HG03066 (cell line): ENCODE measurements around the gene NDUFS3.
A peak's percentile ranks its signal among the peaks of the same experiment; 100 is the strongest.

Source experiments
- ATAC-seq: cut with Tn5 transposase; IDR thresholded peaks from one replicate; pipeline ENCODE4 v1.9.1; 2021; ENCODE audit warnings: low read depth; ENCODE audit not compliant: unreplicated experiment

The NDUFS3 gene

DNA sequence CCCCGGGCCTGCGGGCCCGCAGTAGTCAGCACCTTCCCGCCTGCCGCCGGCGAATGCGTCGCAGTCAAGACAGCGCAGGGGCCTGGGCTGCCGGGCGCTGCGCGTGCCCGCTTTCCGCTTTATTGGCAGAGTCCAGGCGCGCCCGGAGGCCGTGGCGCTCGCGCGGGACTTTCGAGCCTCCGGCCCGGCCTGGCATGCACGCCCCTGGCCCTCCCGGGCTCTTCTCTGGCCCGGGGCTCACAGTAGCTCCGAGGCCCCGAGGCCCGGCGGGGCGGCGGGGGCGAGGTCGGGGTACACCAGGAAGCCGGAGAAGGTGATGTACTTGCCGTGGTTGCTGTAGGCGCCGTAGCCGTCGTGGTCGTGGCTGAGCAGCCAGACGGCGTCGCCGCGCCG, 10.7 kb downstream of the NDUFS3 start:
- ATAC-seq = no peak

- ATAC-seq = no peak
Observed at GRCh38 chr11:47589977-47590861, 11.3 kb downstream of the NDUFS3 start.

DNA sequence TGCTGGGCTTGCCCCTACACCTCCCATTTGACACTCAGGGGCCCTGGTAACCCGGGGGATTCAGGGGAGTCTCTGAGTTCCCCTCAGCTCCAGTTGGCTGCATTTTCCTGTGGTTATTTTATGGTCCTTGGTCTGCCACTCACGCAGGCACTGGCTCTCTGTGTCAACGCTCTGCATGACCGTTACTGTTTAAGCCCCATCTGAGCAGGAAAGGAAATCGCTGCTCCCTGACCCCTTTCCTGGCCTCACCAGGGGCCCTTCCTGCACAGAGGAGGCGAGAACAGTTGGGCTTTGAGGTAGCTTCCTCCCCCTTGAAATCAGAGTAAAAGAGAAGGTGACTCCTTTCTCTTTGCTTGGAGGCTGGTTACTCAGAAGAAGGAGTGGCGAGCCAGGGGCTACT, 12.9 kb downstream of the NDUFS3 start:
- ATAC-seq = no peak

GRCh38 chr11:47592251-47592650, 13.4 kb downstream of the NDUFS3 start:
- ATAC-seq = no peak

GRCh38 chr11:47592970-47593369, 14.1 kb downstream of the NDUFS3 start:
- no peak for ATAC-seq

- ATAC-seq = no peak
Observed at GRCh38 chr11:47593492-47593933, 14.6 kb downstream of the NDUFS3 start.

DNA sequence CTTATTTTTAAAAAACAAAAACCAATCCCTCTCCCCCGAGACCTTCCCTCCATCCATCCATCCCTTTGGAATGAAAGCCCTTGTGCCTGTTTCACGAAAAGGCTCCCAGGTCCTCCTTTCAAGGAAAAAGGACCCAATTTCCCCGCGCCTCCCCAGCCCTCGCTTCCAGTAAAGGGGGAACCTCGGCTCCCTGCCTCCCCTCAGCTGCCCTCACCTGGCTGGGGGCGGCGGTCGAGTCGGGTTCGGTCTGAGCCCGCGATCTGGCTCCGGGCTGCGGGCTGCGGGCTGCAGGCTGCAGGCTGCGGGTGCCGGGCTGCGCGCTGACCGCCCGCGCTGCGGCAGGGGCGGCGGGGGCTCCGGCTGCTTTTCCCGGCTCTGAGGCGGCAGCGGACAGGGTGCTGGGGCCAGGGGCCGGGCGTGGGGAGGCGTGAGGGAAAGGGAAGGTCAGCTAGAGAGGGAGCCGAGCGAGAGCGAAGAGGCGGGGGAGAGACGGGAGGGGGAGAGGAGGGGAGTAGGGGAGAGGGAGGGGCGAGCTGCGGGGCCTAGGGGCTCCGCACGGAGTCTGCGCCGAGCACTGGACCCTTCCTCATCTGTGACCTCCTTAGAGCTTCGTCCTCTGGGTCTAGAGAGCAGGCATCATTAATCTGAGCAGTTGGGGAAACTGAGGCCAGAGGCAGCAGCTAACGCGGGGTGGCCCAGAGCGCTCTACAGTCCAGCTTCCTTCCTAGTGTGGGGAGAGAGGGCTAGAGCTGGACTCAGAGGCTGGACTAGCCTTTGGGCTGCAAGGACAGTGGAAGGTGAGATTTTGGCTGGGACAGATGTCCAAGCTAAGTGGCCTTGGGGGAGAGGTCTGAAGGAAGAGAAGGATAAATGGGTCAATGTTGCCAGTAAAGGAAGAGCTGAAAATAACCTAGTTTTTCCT, 15.3 kb downstream of the NDUFS3 start, which contains the start of gene C1QTNF4:
Gene C1QTNF4, minus strand, starts transcription at position 478 of the 922 bp plus-strand sequence. CDS start 3,601 bp downstream, outside the sequence.
- ATAC-seq = no peak

DNA sequence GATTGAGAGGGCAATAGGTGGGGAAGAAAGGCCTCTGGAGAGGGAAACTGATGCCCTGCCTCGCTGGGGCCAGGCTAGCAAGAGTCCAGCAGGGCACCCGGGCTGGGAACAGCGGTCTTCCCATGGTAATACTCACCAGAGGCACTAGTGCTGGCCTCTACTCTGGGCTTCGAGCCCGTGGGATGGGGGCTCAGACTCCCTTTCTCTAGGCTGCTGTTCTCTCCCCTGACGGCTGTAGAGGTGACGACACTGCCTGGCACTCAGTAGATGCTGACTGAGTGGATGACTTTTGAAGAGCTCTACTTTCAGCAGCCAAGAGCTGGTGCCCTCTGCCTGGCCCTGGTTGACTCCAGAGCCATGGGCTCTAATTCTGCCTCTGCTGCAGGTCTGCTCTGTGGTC, 16.2 kb downstream of the NDUFS3 start:
- ATAC-seq = no peak

DNA sequence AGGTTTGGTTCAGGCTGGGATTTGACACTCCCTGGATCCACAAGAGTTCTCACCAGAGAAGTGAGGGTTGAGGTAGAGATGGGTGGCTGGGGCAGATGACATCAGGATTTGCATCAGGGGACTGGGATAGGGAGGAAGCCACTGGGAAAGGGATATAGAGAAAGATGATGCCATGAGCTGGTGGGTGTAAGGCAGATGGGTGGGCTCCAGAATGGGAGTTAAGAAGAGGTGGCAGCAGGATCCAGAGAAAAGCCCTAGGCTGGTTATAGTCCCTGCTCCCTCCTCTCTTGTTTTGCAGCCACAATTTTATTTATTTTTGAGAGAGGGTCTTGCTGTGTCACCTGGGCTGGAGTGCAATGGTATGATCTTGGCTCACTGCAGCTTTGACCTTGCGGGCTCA, 17.1 kb downstream of the NDUFS3 start:
- no peak for ATAC-seq

DNA sequence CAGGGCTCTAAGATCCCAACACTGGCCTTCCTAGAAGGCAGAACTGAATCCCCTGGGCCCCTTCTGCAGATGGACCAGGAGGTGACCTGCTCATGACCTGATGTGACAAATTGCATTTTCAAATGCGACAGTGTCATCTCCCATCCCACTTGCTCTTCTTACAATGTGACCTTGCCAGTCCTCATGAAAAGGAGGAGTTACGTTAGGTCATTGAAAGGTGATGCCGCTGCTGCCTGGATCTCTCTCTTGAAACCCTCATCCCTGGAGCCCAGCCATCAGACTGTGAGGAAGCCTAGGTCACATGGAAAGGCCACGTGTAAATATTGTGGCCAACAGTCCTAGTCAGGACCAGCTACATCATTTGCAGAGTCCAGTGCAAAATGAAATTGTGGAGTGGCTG, 21.0 kb downstream of the NDUFS3 start:
- no peak for ATAC-seq

- no peak for ATAC-seq
Observed at GRCh38 chr11:47603295-47603694, 24.4 kb downstream of the NDUFS3 start.

- ATAC-seq = no peak
Observed at GRCh38 chr11:47605921-47606320, 27.0 kb downstream of the NDUFS3 start.

DNA sequence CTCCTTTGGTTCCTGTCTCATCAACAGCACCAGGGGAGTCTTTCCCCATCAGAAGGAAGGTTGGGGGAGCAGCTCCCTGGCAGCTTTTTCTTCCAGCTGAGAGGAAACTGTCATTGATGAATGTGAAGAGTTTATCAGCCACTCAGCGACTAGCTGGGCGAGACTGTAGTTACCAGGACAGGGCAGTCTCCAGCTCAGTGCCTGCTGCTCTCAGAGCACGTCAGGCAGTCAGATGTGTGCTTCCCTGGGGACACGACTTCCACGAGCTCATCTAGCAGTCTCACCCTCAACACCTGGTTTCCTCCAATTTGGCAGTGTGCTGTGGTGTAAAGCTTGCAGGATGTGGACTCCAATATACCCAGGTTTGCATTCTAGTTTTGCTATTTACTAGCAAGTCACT, 27.9 kb downstream of the NDUFS3 start:
- no peak for ATAC-seq

GRCh38 chr11:47607380-47607779, 28.5 kb downstream of the NDUFS3 start:
- no peak for ATAC-seq

DNA sequence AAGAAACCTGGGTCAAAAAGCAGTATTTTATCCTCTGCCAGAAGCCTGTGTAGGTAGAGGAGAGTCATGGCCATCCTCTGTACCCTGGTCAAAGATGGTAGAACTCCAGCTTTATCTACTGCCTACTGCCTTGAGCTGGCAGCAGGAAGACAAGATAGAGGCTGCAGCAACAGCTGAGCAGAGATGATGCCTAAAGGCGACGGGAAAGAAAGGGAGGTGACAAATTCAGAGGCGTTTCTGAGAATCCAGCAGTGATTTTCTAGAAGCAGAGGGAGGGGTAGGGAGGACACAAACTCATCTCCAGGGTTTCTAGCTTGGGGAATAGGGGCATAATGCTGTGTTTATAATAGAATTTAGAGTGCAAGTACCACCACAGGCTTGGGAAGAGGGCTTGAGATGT, 30.8 kb downstream of the NDUFS3 start:
- ATAC-seq = no peak

GRCh38 chr11:47611348-47611794, 32.5 kb downstream of the NDUFS3 start:
- ATAC-seq = peak; percentile 82

- ATAC-seq = no peak
Observed at GRCh38 chr11:47615249-47615648, 36.4 kb downstream of the NDUFS3 start.

GRCh38 chr11:47616726-47617416, 38.0 kb downstream of the NDUFS3 start:
- no peak for ATAC-seq

- no peak for ATAC-seq
Observed at GRCh38 chr11:47617417-47617809, 38.5 kb downstream of the NDUFS3 start.

GRCh38 chr11:47620836-47621378, 42.0 kb downstream of the NDUFS3 start:
- no peak for ATAC-seq
